Naive thymus-derived CD4-positive, alpha-beta T cell (primary cell): ENCODE measurements around the gene SP9. TPM values are rescaled to one million over a fixed set of nuclear protein-coding genes. Genes with fewer than 3 reads are reported as not detected.

Source experiments
- ATAC-seq: fragments of 150-1000 bp; cut with Tn5 transposase; 2 replicates; pipeline ENCODE4 v1.10.0; 2021; ENCODE audit warnings: mild to moderate bottlenecking, moderate library complexity
- CTCF ChIA-PET: fragments of 350-600 bp; sonication (Branson Sonifier 250); formaldehyde crosslinking; loops from one replicate; lab custom pipeline; 2021; ENCODE audit warnings: antibody characterized with exemption; lab: Charles Lee
- POLR2A ChIA-PET: fragments of 350-600 bp; sonication (Branson Sonifier 250); formaldehyde crosslinking; loops from one replicate; lab custom pipeline; 2021; ENCODE audit warnings: antibody characterized with exemption, inconsistent platforms; lab: Charles Lee
- DNase-seq, 9 donors: peaks; one replicate each; pipeline versions ENCODE4 v3.0.0 to v3.0.0-alpha.2; 2020 to 2022; ENCODE audit warnings: mixed read lengths in 1 of 9
- H3K27ac ChIP-seq: one replicate; pipeline ENCODE4 v1.7.0; 2013; ENCODE audit warnings: mild to moderate bottlenecking, low read depth, low read length, moderate library complexity
- H3K27me3 ChIP-seq, 2 donors: one replicate each; pipeline ENCODE4 v1.7.0; 2013; ENCODE audit warnings: low read length in 2 of 2, mild to moderate bottlenecking in 2 of 2, moderate library complexity in 2 of 2; ENCODE audit not compliant: control insufficient read depth in 2 of 2, insufficient read depth in 2 of 2
- H3K36me3 ChIP-seq, 3 experiments: 1 replicate in 2 of 3; 2 replicates in 1 of 3; pipeline ENCODE4 v1.7.0; 2013; ENCODE audit warnings: low read length in 3 of 3, mild to moderate bottlenecking in 3 of 3, moderate library complexity in 1 of 3; ENCODE audit not compliant: insufficient read depth in 3 of 3, control insufficient read depth in 2 of 3
- H3K4me1 ChIP-seq, 2 donors: one replicate each; pipeline ENCODE4 v1.7.0; 2013; ENCODE audit warnings: low read length in 2 of 2, mild to moderate bottlenecking in 2 of 2, moderate library complexity in 1 of 2; ENCODE audit not compliant: control insufficient read depth in 2 of 2, insufficient read depth in 2 of 2
- H3K4me3 ChIP-seq: 2 replicates; pipeline ENCODE4 v1.7.0; 2013; ENCODE audit warnings: mild to moderate bottlenecking, low read length
- H3K9me3 ChIP-seq, 3 experiments: 1 replicate in 2 of 3; 2 replicates in 1 of 3; pipeline ENCODE4 v1.7.0; 2013; ENCODE audit warnings: low read length in 3 of 3; ENCODE audit not compliant: control insufficient read depth in 2 of 3
- H3K27ac Mint-ChIP-seq, 9 donors: one replicate each; pipeline ENCODE4 v1.8.0; 2020 to 2022; ENCODE audit warnings: mixed read lengths in 9 of 9, mild to moderate bottlenecking in 8 of 9, moderate library complexity in 5 of 9, inconsistent platforms in 2 of 9
- H3K27me3 Mint-ChIP-seq, 5 donors: one replicate each; pipeline ENCODE4 v1.8.0; 2021 to 2022; ENCODE audit warnings: mixed read lengths in 5 of 5, mild to moderate bottlenecking in 1 of 5
- H3K36me3 Mint-ChIP-seq, 5 donors: one replicate each; pipeline ENCODE4 v1.8.0; 2020 to 2022; ENCODE audit warnings: mixed read lengths in 5 of 5, mild to moderate bottlenecking in 3 of 5, inconsistent platforms in 1 of 5
- H3K4me1 Mint-ChIP-seq, 7 donors: one replicate each; pipeline ENCODE4 v1.8.0; 2020 to 2022; ENCODE audit warnings: mixed read lengths in 7 of 7, mild to moderate bottlenecking in 3 of 7, inconsistent platforms in 1 of 7
- H3K4me3 Mint-ChIP-seq, 10 donors: one replicate each; pipeline ENCODE4 v1.8.0; 2020 to 2022; ENCODE audit warnings: mild to moderate bottlenecking in 10 of 10, mixed read lengths in 10 of 10, moderate library complexity in 6 of 10, inconsistent platforms in 2 of 10
- H3K9me3 Mint-ChIP-seq, 11 donors: one replicate each; pipeline ENCODE4 v1.8.0; 2020 to 2022; ENCODE audit warnings: mixed read lengths in 11 of 11, mild to moderate bottlenecking in 4 of 11, inconsistent platforms in 1 of 11, moderate library complexity in 1 of 11
- intact Hi-C, 2 donors: fragments of 100-400 bp; cut with micrococcal nuclease; formaldehyde crosslinking; loops; one replicate each; pipeline ENCODE4 v1.15.1; 2023
- polyA plus RNA-seq, 2 donors: library from polyadenylated mRNA; unstranded; fragments of 300-500 nt; fragmentation: Illumina TruSeq; gene quantifications; one replicate each; pipeline ENCODE4 v1.2.3, GENCODE V29; 2021
- total RNA-seq, 6 experiments: library from RNA in 5 of 6; stranded (reverse) in 5 of 6; gene quantifications; 1 replicate in 5 of 6; 2 replicates in 1 of 6; pipeline ENCODE4 v1.2.3 and lab custom pipeline; 2021 to 2026

SP9 gene
- total and polyA plus RNA-seq, 7 experiments from 2014 or later: not detected

- POLR2A ChIA-PET: interaction anchor here (0.7 to 1.4 kb wide), 3 partner anchors 51 to 939 kb away, joined by 4 read pairs; partner anchors contain the start of gene SCRN3
- Histone ChIP-seq H3K9me3 (no peaks in the 10 kb centered on the region), H3K4me1 (peaks cover 22 to 30% of the 10 kb centered on the region in 2 donors), H3K4me3 (no peak overlapping the region), H3K27ac (no peak overlapping the region), H3K27me3 (peaks cover 47 to 63% of the 10 kb centered on the region in 2 donors), H3K36me3 (no peaks in the 10 kb centered on the region)
- peak overlapping the region in 4 of 9 donors; percentile 41 to 93 (median 46) for H3K27ac Mint-ChIP-seq
- DNase-seq (peak in 2 of 9 donors; percentile 13 to 31), ATAC-seq (no peak)
- H3K36me3 Mint-ChIP-seq: peaks cover 0 to 9% (median 4%) of the 10 kb centered on the region in 5 donors
- peaks cover 15 to 50% (median 39%) of the 10 kb centered on the region in 7 donors for H3K4me1 Mint-ChIP-seq
- peaks cover 0 to 11% (median 0%) of the 10 kb centered on the region in 11 donors for H3K9me3 Mint-ChIP-seq
- CTCF ChIA-PET: interaction anchor here (1.0 to 5.5 kb wide), 8 partner anchors 11 to 1314 kb away, joined by 4 to 58 read pairs (median 7); no protein-coding TSS in a partner anchor
- intact Hi-C loops: loop anchor here (1.0 to 10.0 kb wide), 18 partner anchors 10 to 1537 kb away; partner anchors contain the start of genes OLA1 (in 1 of the 2) and SP3 (in 1 of the 2)
- H3K27me3 Mint-ChIP-seq: peaks cover 49 to 75% (median 71%) of the 10 kb centered on the region in 5 donors
- peak overlapping the region; percentile 36 to 86 (median 68) for H3K4me3 Mint-ChIP-seq
Observed at GRCh38 chr2:174341995-174342685, 7.4 kb downstream of the SP9 start.

DNA sequence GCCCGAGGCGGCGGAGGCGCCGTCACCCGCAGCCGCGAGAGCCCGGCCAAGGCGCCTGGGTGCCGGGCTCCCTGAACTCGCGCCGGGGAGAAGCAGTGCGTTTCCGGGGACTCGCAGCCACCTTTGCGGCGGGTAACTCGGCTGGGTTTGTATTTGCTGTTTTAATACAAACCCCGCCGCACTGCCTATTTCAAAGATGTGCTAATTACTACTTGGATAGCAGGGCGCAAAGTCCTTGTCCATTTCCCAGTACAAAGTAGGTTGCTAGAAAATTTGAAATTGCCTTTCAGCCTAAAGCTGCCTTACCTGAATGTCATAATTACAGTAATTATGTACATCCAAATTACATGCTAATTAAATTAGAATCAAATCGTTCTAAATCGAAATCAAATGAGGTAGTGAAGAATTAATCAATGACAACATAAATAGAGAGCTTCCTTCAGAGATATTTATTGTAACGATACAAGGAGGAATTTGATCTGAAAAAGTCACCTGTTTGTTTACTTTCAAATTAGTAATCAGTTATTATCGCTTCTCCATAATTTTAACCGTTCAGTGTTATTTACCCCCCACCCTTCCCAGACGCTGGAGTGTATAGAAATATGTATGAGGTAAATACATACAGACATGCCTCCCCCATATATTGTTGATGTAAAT lies 8.1 kb downstream of the SP9 start:
- peaks cover 0 to 6% (median 4%) of the 10 kb centered on the region in 5 donors for H3K36me3 Mint-ChIP-seq
- ChIA-PET CTCF (interaction anchor here (1.4 to 5.5 kb wide), 3 partner anchors 16 to 941 kb away, joined by 3 to 58 read pairs (median 4); no protein-coding TSS in a partner anchor), POLR2A (interaction anchor here (0.6 kb wide), 1 partner anchor 761 kb away, joined by 4 read pairs; no protein-coding TSS in a partner anchor)
- no peaks in the 10 kb centered on the region for H3K9me3 ChIP-seq
- H3K4me1 ChIP-seq: peaks cover 20 to 25% of the 10 kb centered on the region in 2 donors
- DNase-seq (peak in 4 of 9 donors; percentile 35 to 50 (median 42)), ATAC-seq (no peak)
- H3K27ac Mint-ChIP-seq: peak overlapping the region in 1 of 9 donors; percentile 32
- peak overlapping the region in 9 of 10 donors; percentile 1 to 73 (median 50) for H3K4me3 Mint-ChIP-seq
- H3K36me3 ChIP-seq: no peaks in the 10 kb centered on the region
- intact Hi-C loops: loop anchor here (5.0 to 10.0 kb wide), 6 partner anchors 339 to 1538 kb away; no protein-coding TSS in a partner anchor
- H3K4me3 ChIP-seq: no peak overlapping the region
- H3K4me1 Mint-ChIP-seq: peaks cover 15 to 43% (median 34%) of the 10 kb centered on the region in 7 donors
- peaks cover 49 to 69% (median 67%) of the 10 kb centered on the region in 5 donors for H3K27me3 Mint-ChIP-seq
- H3K27me3 ChIP-seq: peaks cover 45 to 60% of the 10 kb centered on the region in 2 donors
- H3K9me3 Mint-ChIP-seq: peaks cover 0 to 7% (median 0%) of the 10 kb centered on the region in 11 donors
- H3K27ac ChIP-seq: no peak overlapping the region

DNA sequence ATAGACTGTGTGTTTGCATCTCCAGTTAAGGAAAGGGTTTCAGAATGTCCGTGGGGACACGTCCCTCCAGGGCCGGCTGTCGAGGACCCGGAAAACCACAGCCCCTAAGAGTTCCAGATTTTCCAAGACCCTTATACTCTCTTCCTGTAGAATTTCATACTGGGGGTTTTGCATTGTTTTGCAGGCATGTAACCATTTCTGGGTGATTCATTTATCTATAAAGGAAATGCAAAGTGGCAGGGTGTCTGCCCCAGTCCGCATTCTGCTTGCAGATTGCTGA lies 8.5 kb downstream of the SP9 start:
- POLR2A ChIA-PET: interaction anchor here (0.6 kb wide), 1 partner anchor 761 kb away, joined by 4 read pairs; no protein-coding TSS in a partner anchor
- H3K36me3 ChIP-seq: peaks cover 0 to 3% (median under 1%) of the 10 kb centered on the region in 3 experiments
- H3K4me1 Mint-ChIP-seq: peaks cover 15 to 41% (median 32%) of the 10 kb centered on the region in 7 donors
- peaks cover 49 to 65% (median 62%) of the 10 kb centered on the region in 5 donors for H3K27me3 Mint-ChIP-seq
- CTCF ChIA-PET: interaction anchor here (1.4 to 5.5 kb wide), 3 partner anchors 17 to 941 kb away, joined by 3 to 58 read pairs (median 4); no protein-coding TSS in a partner anchor
- peak overlapping the region in 1 of 9 donors; percentile 32 for H3K27ac Mint-ChIP-seq
- intact Hi-C loops: loop anchor here (5.0 to 10.0 kb wide), 6 partner anchors 339 to 1538 kb away; no protein-coding TSS in a partner anchor
- no peak for ATAC-seq
- H3K4me1 ChIP-seq: peaks cover 18 to 24% of the 10 kb centered on the region in 2 donors
- no peaks in the 10 kb centered on the region for H3K9me3 ChIP-seq
- peaks cover under 1 to 8% (median 6%) of the 10 kb centered on the region in 5 donors for H3K36me3 Mint-ChIP-seq
- H3K4me3 ChIP-seq: no peak overlapping the region
- H3K27ac ChIP-seq: no peak overlapping the region
- H3K9me3 Mint-ChIP-seq: peaks cover 0 to 7% (median 0%) of the 10 kb centered on the region in 11 donors
- H3K4me3 Mint-ChIP-seq: peak overlapping the region in 7 of 10 donors; percentile 1 to 63 (median 50)
- peaks cover 40 to 55% of the 10 kb centered on the region in 2 donors for H3K27me3 ChIP-seq
- DNase-seq: peak in 1 of 9 donors; percentile 19

DNA sequence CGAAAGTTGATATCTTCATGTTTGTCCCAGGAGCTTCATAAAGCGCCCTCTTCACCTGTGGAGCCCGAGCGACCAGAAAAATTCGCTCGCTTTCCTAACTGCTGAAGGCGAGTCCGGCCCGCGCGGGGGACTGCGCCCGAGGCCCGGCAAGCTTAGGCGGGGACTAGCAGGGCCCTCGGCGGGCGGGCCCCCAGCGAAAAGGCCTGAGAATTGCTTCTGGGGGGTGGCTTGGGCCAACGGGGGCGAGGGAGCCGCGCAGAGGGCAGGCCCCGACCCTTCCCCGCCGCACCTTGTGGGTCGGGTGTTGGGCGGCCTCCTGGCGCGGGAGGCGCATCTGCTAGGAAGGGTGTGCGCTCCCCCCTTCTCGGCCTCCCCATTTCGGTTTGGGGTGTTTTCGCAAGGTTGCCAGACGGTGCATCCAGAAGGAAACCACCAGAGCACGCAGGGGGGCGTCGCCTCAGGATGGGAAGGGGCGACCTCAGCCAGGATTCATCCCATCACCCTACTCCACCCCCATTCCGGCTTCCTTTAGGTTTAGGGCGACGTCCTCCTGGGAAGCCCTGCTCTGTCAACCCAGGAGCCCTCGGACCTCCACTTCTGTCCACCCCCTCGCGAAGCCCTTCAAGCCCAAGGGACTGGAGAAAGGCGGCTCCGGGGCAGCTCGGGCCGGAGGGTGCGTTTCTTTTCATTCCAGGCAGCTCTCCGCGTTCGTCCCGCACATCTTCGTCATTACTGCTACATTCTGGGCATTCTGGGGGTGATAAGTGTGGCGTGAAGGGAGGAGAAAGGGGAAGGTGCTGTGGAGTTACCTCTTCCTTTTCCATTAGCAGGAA lies 9.1 kb downstream of the SP9 start:
- CTCF ChIA-PET: interaction anchor here (0.9 to 5.5 kb wide), 4 partner anchors 14 to 942 kb away, joined by 3 to 58 read pairs (median 4); no protein-coding TSS in a partner anchor
- Histone ChIP-seq H3K36me3 (peaks cover 0 to 9% (median 6%) of the 10 kb centered on the region in 3 experiments), H3K27ac (no peak overlapping the region), H3K4me3 (no peak overlapping the region), H3K27me3 (peaks cover 35 to 51% of the 10 kb centered on the region in 2 donors), H3K4me1 (peaks cover 18 to 24% of the 10 kb centered on the region in 2 donors), H3K9me3 (no peaks in the 10 kb centered on the region)
- DNase-seq: peak in 2 of 9 donors; percentile 7 to 26
- Mint-ChIP-seq H3K9me3 (peaks cover 0 to 7% (median 0%) of the 10 kb centered on the region in 11 donors), H3K27ac (peak overlapping the region in 1 of 9 donors; percentile 32), H3K36me3 (peaks cover 6 to 14% (median 12%) of the 10 kb centered on the region in 5 donors), H3K4me3 (peak overlapping the region in 7 of 10 donors; percentile 10 to 63 (median 44)), H3K4me1 (peaks cover 15 to 41% (median 32%) of the 10 kb centered on the region in 7 donors), H3K27me3 (peaks cover 49 to 59% (median 57%) of the 10 kb centered on the region in 5 donors)
- intact Hi-C loops: loop anchor here (5.0 to 10.0 kb wide), 6 partner anchors 338 to 1539 kb away; no protein-coding TSS in a partner anchor
- no peak for ATAC-seq
- POLR2A ChIA-PET: interaction anchor here (1.2 kb wide), 1 partner anchor 53 kb away, joined by 3 read pairs; no protein-coding TSS in a partner anchor

- H3K4me1 ChIP-seq: peaks cover 18 to 23% of the 10 kb centered on the region in 2 donors
- no peaks in the 10 kb centered on the region for H3K9me3 ChIP-seq
- ATAC-seq (peak; percentile 29), DNase-seq (peak in 2 of 9 donors; percentile 5 to 24)
- H3K27ac Mint-ChIP-seq: peak overlapping the region in 1 of 9 donors; percentile 32
- peaks cover 40 to 48% (median 47%) of the 10 kb centered on the region in 5 donors for H3K27me3 Mint-ChIP-seq
- H3K9me3 Mint-ChIP-seq: peaks cover 0 to 7% (median 0%) of the 10 kb centered on the region in 11 donors
- H3K36me3 ChIP-seq: peaks cover 0 to 12% (median 7%) of the 10 kb centered on the region in 3 experiments
- no peak overlapping the region for H3K27ac ChIP-seq
- intact Hi-C loops: loop anchor here (5.0 to 10.0 kb wide), 6 partner anchors 337 to 1540 kb away; no protein-coding TSS in a partner anchor
- peaks cover 15 to 39% (median 30%) of the 10 kb centered on the region in 7 donors for H3K4me1 Mint-ChIP-seq
- no peak overlapping the region for H3K4me3 ChIP-seq
- ChIA-PET POLR2A (interaction anchor here (1.2 kb wide), 1 partner anchor 52 kb away, joined by 3 read pairs; no protein-coding TSS in a partner anchor), CTCF (interaction anchor here (0.9 to 5.5 kb wide), 2 partner anchors 13 to 943 kb away, joined by 3 to 58 read pairs; no protein-coding TSS in a partner anchor)
- peaks cover 8 to 18% (median 15%) of the 10 kb centered on the region in 5 donors for H3K36me3 Mint-ChIP-seq
- peaks cover 25 to 41% of the 10 kb centered on the region in 2 donors for H3K27me3 ChIP-seq
- H3K4me3 Mint-ChIP-seq: peak overlapping the region in 1 of 10 donors; percentile 30
Observed at GRCh38 chr2:174344716-174345461, 10.1 kb downstream of the SP9 start.
